Measurements from ENCODE around the gene JAML.
"Not testable (repeated sequence)": the region's sequence is repeated elsewhere in the genome, so short reads cannot be mapped to it uniquely, and the experiment has no call there.

Gene JAML

DNA sequence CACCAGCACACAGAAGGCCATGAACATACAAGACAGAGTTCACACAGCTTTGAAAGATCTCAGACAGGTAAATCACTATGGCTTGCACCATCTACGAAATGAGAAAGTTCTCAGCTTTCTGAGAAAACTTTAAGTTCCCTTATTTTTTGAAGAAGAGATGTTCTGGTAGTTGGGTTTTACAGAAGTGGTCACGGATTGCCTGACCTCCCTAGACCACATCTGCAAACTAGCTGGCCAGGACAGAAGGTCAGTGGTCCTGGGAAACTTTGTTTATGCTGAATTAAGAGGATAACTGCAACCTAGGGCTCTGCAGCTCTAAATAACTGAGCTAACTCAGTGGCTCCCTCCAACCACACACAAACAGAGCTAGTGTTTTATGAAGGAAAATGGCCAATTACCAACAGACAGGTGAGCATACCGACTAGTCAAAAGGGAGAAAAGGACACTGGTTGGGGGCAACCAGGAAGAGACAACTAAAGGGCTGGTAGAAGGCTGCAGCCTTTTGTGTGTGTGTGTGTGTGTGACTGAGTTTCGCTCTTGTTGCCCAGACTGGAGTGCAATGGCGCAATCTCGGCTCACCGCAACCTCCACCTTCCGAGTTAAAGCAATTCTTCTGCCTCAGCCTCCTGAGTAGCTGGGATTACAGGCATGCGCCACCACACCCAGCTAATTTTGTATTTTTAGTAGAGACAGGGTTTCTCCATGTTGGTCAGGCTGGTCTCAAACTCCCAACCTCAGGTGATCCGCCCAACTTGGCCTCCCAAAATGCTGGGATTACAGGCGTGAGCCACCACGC is 39.8 kb downstream of the JAML start:
- no peak for DNase-seq (ENCODE audit: extremely low spot score)
- POLR2A ChIA-PET = no interaction called here
- CTCF ChIA-PET = interaction anchor here (0.8 to 2.7 kb wide), 6 partner anchors 10 to 106 kb away, joined by 3 to 19 read pairs (median 4); no protein-coding TSS in a partner anchor
- TF ChIP-seq, protein P1, sequence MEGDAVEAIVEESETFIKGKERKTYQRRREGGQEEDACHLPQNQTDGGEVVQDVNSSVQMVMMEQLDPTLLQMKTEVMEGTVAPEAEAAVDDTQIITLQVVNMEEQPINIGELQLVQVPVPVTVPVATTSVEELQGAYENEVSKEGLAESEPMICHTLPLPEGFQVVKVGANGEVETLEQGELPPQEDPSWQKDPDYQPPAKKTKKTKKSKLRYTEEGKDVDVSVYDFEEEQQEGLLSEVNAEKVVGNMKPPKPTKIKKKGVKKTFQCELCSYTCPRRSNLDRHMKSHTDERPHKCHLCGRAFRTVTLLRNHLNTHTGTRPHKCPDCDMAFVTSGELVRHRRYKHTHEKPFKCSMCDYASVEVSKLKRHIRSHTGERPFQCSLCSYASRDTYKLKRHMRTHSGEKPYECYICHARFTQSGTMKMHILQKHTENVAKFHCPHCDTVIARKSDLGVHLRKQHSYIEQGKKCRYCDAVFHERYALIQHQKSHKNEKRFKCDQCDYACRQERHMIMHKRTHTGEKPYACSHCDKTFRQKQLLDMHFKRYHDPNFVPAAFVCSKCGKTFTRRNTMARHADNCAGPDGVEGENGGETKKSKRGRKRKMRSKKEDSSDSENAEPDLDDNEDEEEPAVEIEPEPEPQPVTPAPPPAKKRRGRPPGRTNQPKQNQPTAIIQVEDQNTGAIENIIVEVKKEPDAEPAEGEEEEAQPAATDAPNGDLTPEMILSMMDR (IDR thresholded peaks at IDR 0.05; ENCODE audit: control extremely low read depth, extremely low read depth, low read depth, missing control alignments) = no peak

DNA sequence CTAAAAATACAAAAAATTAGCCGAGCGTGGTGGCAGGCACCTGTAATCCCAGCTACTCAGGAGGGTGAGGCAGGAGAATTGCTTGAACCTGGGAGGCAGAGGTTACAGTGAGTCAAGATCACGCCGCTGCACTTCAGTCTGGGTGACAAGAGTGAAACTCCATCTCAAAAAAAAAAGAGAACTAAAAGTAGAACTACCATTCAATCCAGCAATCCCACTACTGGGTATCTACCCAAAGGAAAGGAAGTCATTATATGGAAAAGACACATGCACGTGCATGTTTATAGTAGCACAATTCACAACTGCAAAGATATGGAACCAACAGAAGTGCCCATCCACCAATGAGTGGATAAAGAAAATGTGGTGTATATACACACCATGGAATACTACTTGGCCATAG is 41.1 kb downstream of the JAML start:
- POLR2A ChIA-PET; DNase-seq (ENCODE audit: extremely low spot score): not testable (repeated sequence)
- CTCF ChIA-PET = interaction anchor here (1.8 to 2.7 kb wide), 2 partner anchors 10 to 13 kb away, joined by 5 to 19 read pairs; no protein-coding TSS in a partner anchor

DNA sequence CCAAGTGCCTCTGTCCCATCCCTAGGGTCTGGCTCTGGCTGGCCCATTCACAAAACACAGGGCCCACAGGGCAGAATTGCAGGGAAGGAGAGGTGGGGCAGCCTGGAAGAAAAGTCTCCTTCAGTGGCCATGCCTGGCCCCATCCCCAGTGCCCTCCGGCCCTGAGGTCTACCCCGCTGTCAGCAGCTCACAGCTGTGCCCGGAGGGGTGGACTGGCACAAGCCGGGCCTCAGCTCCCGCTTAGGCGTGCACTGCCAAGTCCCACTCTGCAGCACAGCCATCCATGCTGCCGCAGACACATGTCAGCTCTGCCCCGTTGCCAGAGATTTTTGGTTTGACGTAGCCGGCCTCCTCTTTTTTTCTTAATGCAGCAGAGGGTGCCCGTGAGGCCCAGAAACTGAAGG is 44.5 kb downstream of the JAML start:
- ChIA-PET POLR2A (no interaction called here), CTCF (interaction anchor here (0.8 to 3.7 kb wide), 6 partner anchors 10 to 115 kb away, joined by 3 to 46 read pairs (median 4); no protein-coding TSS in a partner anchor)
- TF ChIP-seq, protein P1 (IDR thresholded peaks at IDR 0.05; ENCODE audit: control extremely low read depth, extremely low read depth, low read depth, missing control alignments) = no peak
- DNase-seq (ENCODE audit: extremely low spot score) = no peak

GRCh38 chr11:118176778-118177134 is 48.1 kb downstream of the JAML start:
- CTCF ChIA-PET = no interaction called here
- no peak for DNase-seq (ENCODE audit: extremely low spot score)
- TF ChIP-seq, protein P1 (IDR thresholded peaks at IDR 0.05; ENCODE audit: control extremely low read depth, extremely low read depth, low read depth, missing control alignments) = no peak
- POLR2A ChIA-PET = no interaction called here

GRCh38 chr11:118175993-118176777 is 48.6 kb downstream of the JAML start, which contains the start of gene SCN2B:
Gene SCN2B (minus strand): TSS chr11:118176639. CDS start chr11:118176431, 208 bp downstream.
- ChIA-PET CTCF (no interaction called here), POLR2A (no interaction called here)
- DNase-seq (ENCODE audit: extremely low spot score) = no peak
- TF ChIP-seq, protein P1 (IDR thresholded peaks at IDR 0.05; ENCODE audit: control extremely low read depth, extremely low read depth, low read depth, missing control alignments) = no peak

GRCh38 chr11:118175031-118175992 is 49.5 kb downstream of the JAML start:
- DNase-seq (ENCODE audit: extremely low spot score) = no peak
- ChIA-PET CTCF (interaction anchor here (1.4 to 1.6 kb wide), 3 partner anchors 23 to 515 kb away, joined by 3 to 5 read pairs (median 4); no protein-coding TSS in a partner anchor), POLR2A (no interaction called here)
- TF ChIP-seq, protein P1 (IDR thresholded peaks at IDR 0.05; ENCODE audit: control extremely low read depth, extremely low read depth, low read depth, missing control alignments) = no peak

Measured in GM10248 (cell line).